Activated CD8-positive, alpha-beta T cell treated with anti-CD3 and anti-CD28 coated beads, Interleukin-2, amount 10 ng/mL, durations not matched to agents 7 days and 5 days (primary cell): ENCODE measurements around the gene DBN1. TPM values are rescaled to one million over a fixed set of nuclear protein-coding genes. Genes with fewer than 3 reads are reported as not detected.

Source experiments
- ATAC-seq: fragments of 150-1000 bp; cut with Tn5 transposase; one replicate; pipeline ENCODE4 v1.10.0; 2021; ENCODE audit warnings: moderate library complexity
- CTCF ChIA-PET: fragments of 350-600 bp; sonication (Branson Sonifier 250); formaldehyde crosslinking; loops from one replicate; lab custom pipeline; 2021; ENCODE audit warnings: antibody characterized with exemption; lab: Charles Lee
- POLR2A ChIA-PET: fragments of 350-600 bp; sonication (Branson Sonifier 250); formaldehyde crosslinking; loops from one replicate; lab custom pipeline; 2021; ENCODE audit warnings: antibody characterized with exemption; lab: Charles Lee
- DNase-seq: peaks from one replicate; pipeline ENCODE4 v3.0.0-alpha.2; 2020
- H3K27ac Mint-ChIP-seq: one replicate; pipeline ENCODE4 v1.8.0; 2021; ENCODE audit warnings: mild to moderate bottlenecking, mixed read lengths
- H3K27me3 Mint-ChIP-seq: one replicate; pipeline ENCODE4 v1.8.0; 2021; ENCODE audit warnings: low read depth, mixed read lengths
- H3K36me3 Mint-ChIP-seq: one replicate; pipeline ENCODE4 v1.8.0; 2021; ENCODE audit warnings: low read depth, mixed read lengths
- H3K4me1 Mint-ChIP-seq: one replicate; pipeline ENCODE4 v1.8.0; 2021; ENCODE audit warnings: low read depth, mixed read lengths
- H3K4me3 Mint-ChIP-seq: one replicate; pipeline ENCODE4 v1.8.0; 2021; ENCODE audit warnings: mild to moderate bottlenecking, mixed read lengths
- H3K9me3 Mint-ChIP-seq: one replicate; pipeline ENCODE4 v1.8.0; 2022; ENCODE audit warnings: mixed read lengths; ENCODE audit not compliant: insufficient read depth
- total RNA-seq, 2 experiments: library from RNA; stranded (reverse); gene quantifications; one replicate each; pipeline ENCODE4 v1.2.3, GENCODE V29; 2021

DBN1 gene
- total RNA-seq, 2 experiments from 2014 or later: 92.9 to 104 TPM

DNA sequence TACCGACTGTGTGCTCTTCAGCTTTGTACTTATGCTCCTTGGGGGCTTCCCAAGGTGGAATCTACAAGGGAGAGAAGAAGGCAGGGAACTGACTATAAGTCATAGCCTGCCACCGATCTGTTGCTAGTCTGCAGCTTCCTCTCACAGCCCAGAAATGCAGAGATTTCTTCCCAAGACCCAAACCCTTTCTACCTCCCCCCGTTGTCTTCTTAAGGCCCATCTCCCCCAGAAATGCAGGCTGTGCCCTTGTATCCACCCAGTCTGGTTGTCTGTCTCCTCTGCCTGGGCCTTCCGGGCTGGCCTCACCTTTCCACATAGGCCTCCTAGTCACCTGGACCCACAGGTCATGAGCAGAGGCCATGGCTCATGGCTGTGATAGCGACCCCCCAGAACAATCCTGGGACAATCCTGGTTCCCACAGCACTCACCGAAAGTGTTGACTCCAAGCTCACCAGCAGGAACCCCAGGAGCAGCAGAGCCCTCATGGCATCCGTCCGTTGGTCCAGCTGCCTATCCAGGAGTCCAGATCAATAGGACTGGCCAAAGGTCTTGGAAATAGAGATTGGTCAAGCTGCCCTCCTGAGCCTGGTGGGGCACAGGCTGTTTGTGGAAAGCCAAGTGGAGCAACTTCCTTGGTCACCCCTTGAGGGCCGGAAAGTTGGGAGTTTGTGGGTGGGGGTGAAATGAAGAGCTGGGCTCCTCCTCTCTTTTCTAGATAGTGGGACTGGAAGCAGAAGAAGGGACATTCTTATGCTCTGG lies 64.2 kb downstream of the DBN1 start, which contains the start of gene F12:
TSS of gene F12 (minus strand) at position 522 of the 759 bp plus-strand sequence. CDS start at position 485, 37 bp downstream.
- ATAC-seq: no peak
- Mint-ChIP-seq H3K27me3 (peaks cover 5% of the 10 kb centered on the region), H3K36me3 (no peaks in the 10 kb centered on the region), H3K4me1 (peaks cover 67% of the 10 kb centered on the region), H3K9me3 (no peaks in the 10 kb centered on the region), H3K27ac (peak within 1 kb of the TSS; percentile 47), H3K4me3 (no peak within 1 kb of the TSS)
- no peak for DNase-seq
- ChIA-PET CTCF (interaction anchor here (0.7 to 8.8 kb wide), 11 partner anchors 17 to 91 kb away, joined by 3 to 270 read pairs (median 8); no protein-coding TSS in a partner anchor), POLR2A (interaction anchor here (0.7 to 1.8 kb wide), 5 partner anchors 17 to 109 kb away, joined by 3 to 8 read pairs (median 4); partner anchors contain the start of gene GRK6)

Other genes with a start within 250 kb of the DBN1 start
- 10 to 100 TPM; 44.1 to 48.8 TPM for gene RAB24, start 169.9 kb downstream of the DBN1 start, total RNA-seq
- 100 to 1,000 TPM; 152 to 154 TPM for gene PRELID1, start 169.8 kb downstream of the DBN1 start, total RNA-seq
- gene MXD3, start 161.7 kb downstream of the DBN1 start, total RNA-seq: 10 to 100 TPM; 93.2 to 96.9 TPM
- 100 to 1,000 TPM; 119 to 127 TPM for gene LMAN2, start 122.0 kb downstream of the DBN1 start, total RNA-seq
- gene RGS14, start 115.7 kb downstream of the DBN1 start, total RNA-seq: 100 to 1,000 TPM; 112 to 117 TPM
- 1 to 10 TPM; 2.0 to 2.1 TPM for gene SLC34A1, start 89.2 kb downstream of the DBN1 start, total RNA-seq
- gene PFN3, start 73.0 kb downstream of the DBN1 start, total RNA-seq: not detected
- 1 to 10 TPM; 3.2 to 3.5 TPM for gene F12, start 64.1 kb downstream of the DBN1 start, total RNA-seq
- 100 to 1,000 TPM; 206 to 213 TPM for gene GRK6, start 47.0 kb downstream of the DBN1 start, total RNA-seq
- 10 to 100 TPM in 1 of 2 experiments, 1 to 10 TPM in 1; 9.8 to 11.6 TPM for gene PRR7, start 26.8 kb downstream of the DBN1 start, total RNA-seq
- 10 to 100 TPM; 62.5 to 67.3 TPM for gene PDLIM7, start 24.0 kb upstream of the DBN1 start, total RNA-seq
- gene DOK3, start 36.2 kb upstream of the DBN1 start, total RNA-seq: 1 to 10 TPM; 7.3 to 7.8 TPM
- gene DDX41, start 43.3 kb upstream of the DBN1 start, total RNA-seq: 100 to 1,000 TPM; 135 to 149 TPM
- gene FAM193B, start 80.9 kb upstream of the DBN1 start, total RNA-seq: 100 to 1,000 TPM in 1 of 2 experiments, 10 to 100 TPM in 1; 95.8 to 105 TPM
- gene TMED9, start 118.6 kb upstream of the DBN1 start, total RNA-seq: 100 to 1,000 TPM; 104 to 109 TPM
- gene B4GALT7, start 126.5 kb upstream of the DBN1 start, total RNA-seq: 10 to 100 TPM; 17.3 to 19.5 TPM